GM12878 (cell line): Measurements from ENCODE around the gene DYNC1H1.

Source experiments
- CTCF ChIP-seq, 3 experiments: IDR thresholded peaks in 2 of 3; conservative IDR thresholded peaks in 1 of 3; 2 replicates each; pipeline ENCODE4 v1.5.1; 2011; ENCODE audit warnings: low read depth in 3 of 3, low read length in 3 of 3, mild to moderate bottlenecking in 3 of 3, control low read depth in 2 of 3, moderate library complexity in 2 of 3, inconsistent platforms in 1 of 3, mixed read lengths in 1 of 3; ENCODE audit not compliant: control insufficient read depth in 2 of 3, insufficient read depth in 1 of 3; ENCODE audit errors: extremely low read depth in 1 of 3
- E2F8 ChIP-seq: fragments of 450-650 bp; IDR thresholded peaks from 2 replicates; pipeline ENCODE4 v1.6.1; 2018; ENCODE audit warnings: mild to moderate bottlenecking, low read depth, moderate library complexity; ENCODE audit not compliant: partially characterized antibody
- GATAD2B ChIP-seq: fragments of 450-650 bp; conservative IDR thresholded peaks from 2 replicates; pipeline ENCODE4 v1.6.1; 2017; ENCODE audit warnings: low read depth, mild to moderate bottlenecking, moderate library complexity
- MAX ChIP-seq: IDR thresholded peaks from 2 replicates; pipeline ENCODE4 v1.6.1; 2012; ENCODE audit warnings: low read depth, low read length, improper control_type of control experiment
- NFIC ChIP-seq: IDR thresholded peaks from 2 replicates; pipeline ENCODE4 v1.6.1; 2012; ENCODE audit warnings: low read depth, mild to moderate bottlenecking, inconsistent platforms, low read length, moderate library complexity
- YY1 ChIP-seq: IDR thresholded peaks from 2 replicates; pipeline ENCODE4 v1.6.1; 2011; ENCODE audit warnings: low read depth, mild to moderate bottlenecking, low read length
- ZNF217 ChIP-seq: fragments of 450-650 bp; IDR thresholded peaks from 2 replicates; pipeline ENCODE4 v1.6.1; 2017; ENCODE audit warnings: antibody characterized with exemption, mild to moderate bottlenecking
- TF ChIP-seq, protein P1 (sequence below): fragments of 450-650 bp; formaldehyde crosslinking; IDR thresholded peaks from 2 replicates; pipeline ENCODE4 v1.4.0; 2020; ENCODE audit warnings: mild to moderate bottlenecking, moderate library complexity
- TF ChIP-seq, protein P2 (sequence below): fragments of 450-650 bp; conservative IDR thresholded peaks from 2 replicates; pipeline ENCODE4 v1.6.1; 2017; ENCODE audit warnings: mild to moderate bottlenecking, moderate library complexity

- TF ChIP-seq CTCF (IDR thresholded peaks at IDR 0.05 in 2 of 3, conservative IDR thresholded peaks at IDR 0.05 in 1 of 3; ENCODE audit: control insufficient read depth in 2 of 3, extremely low read depth in 1 of 3, insufficient read depth in 1 of 3, low read depth in 3 of 3, low read length in 3 of 3) (no peak), GATAD2B (no peak), NFIC (no peak), YY1 (no peak), E2F8 (no peak), ZNF217 (no peak), MAX (no peak)
- TF ChIP-seq, protein P1, sequence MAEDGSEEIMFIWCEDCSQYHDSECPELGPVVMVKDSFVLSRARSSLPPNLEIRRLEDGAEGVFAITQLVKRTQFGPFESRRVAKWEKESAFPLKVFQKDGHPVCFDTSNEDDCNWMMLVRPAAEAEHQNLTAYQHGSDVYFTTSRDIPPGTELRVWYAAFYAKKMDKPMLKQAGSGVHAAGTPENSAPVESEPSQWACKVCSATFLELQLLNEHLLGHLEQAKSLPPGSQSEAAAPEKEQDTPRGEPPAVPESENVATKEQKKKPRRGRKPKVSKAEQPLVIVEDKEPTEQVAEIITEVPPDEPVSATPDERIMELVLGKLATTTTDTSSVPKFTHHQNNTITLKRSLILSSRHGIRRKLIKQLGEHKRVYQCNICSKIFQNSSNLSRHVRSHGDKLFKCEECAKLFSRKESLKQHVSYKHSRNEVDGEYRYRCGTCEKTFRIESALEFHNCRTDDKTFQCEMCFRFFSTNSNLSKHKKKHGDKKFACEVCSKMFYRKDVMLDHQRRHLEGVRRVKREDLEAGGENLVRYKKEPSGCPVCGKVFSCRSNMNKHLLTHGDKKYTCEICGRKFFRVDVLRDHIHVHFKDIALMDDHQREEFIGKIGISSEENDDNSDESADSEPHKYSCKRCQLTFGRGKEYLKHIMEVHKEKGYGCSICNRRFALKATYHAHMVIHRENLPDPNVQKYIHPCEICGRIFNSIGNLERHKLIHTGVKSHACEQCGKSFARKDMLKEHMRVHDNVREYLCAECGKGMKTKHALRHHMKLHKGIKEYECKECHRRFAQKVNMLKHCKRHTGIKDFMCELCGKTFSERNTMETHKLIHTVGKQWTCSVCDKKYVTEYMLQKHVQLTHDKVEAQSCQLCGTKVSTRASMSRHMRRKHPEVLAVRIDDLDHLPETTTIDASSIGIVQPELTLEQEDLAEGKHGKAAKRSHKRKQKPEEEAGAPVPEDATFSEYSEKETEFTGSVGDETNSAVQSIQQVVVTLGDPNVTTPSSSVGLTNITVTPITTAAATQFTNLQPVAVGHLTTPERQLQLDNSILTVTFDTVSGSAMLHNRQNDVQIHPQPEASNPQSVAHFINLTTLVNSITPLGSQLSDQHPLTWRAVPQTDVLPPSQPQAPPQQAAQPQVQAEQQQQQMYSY (CRISPR knock-in tag) = no peak
- TF ChIP-seq, protein P2, sequence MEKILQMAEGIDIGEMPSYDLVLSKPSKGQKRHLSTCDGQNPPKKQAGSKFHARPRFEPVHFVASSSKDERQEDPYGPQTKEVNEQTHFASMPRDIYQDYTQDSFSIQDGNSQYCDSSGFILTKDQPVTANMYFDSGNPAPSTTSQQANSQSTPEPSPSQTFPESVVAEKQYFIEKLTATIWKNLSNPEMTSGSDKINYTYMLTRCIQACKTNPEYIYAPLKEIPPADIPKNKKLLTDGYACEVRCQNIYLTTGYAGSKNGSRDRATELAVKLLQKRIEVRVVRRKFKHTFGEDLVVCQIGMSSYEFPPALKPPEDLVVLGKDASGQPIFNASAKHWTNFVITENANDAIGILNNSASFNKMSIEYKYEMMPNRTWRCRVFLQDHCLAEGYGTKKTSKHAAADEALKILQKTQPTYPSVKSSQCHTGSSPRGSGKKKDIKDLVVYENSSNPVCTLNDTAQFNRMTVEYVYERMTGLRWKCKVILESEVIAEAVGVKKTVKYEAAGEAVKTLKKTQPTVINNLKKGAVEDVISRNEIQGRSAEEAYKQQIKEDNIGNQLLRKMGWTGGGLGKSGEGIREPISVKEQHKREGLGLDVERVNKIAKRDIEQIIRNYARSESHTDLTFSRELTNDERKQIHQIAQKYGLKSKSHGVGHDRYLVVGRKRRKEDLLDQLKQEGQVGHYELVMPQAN = no peak
Measured at GRCh38 chr14:102008891-102009290, 44.5 kb downstream of the DYNC1H1 start.
